Ovary (tissue), 3 donors: Measurements from ENCODE around the gene DES.

ENCODE experiments used
- POLR2A ChIP-seq: fragments of 450-650 bp; IDR thresholded peaks from one replicate; pipeline ENCODE4 v1.6.1; 2017; ENCODE audit warnings: antibody characterized with exemption, mild to moderate bottlenecking, moderate library complexity
- TF ChIP-seq, protein P1 (sequence below), 3 donors: fragments of 450-650 bp in 2 of 3; fragments of 200-600 bp in 1 of 3; IDR thresholded peaks; one replicate each; pipeline versions ENCODE4 v1.5.1 to v1.8.0; 2016 to 2022; ENCODE audit warnings: antibody characterized with exemption in 3 of 3, mild to moderate bottlenecking in 1 of 3
- donor health status: DM: no; HTN: no; CAD: no.

DNA sequence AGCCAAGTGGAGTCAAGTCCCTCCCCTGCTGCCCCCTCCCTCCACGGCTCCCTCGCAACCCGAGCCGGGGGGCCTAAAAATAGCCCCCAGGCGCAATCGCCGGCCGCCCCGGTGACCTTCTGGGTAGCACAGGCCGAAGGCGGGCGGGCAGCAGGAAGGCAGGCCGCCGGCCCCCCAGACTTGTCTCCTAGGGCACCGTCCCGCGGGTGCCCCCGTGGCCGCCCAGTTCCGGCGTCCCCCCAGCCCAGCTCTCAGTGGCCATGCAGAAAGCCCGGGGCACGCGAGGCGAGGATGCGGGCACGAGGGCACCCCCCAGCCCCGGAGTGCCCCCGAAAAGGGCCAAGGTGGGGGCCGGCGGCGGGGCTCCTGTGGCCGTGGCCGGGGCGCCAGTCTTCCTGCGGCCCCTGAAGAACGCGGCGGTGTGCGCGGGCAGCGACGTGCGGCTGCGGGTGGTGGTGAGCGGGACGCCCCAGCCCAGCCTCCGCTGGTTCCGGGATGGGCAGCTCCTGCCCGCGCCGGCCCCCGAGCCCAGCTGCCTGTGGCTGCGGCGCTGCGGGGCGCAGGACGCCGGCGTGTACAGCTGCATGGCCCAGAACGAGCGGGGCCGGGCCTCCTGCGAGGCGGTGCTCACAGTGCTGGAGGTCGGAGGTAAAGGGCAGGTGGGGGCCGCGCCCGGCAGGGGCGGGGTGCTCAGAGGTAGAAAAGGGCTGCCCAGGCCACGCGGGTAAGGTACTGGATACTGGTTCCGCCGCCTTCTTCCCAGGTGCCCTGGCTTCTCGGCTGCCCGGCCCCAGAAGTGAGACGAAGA, 16.7 kb downstream of the DES start, which contains the start of gene SPEG:
- TF ChIP-seq, protein P1, sequence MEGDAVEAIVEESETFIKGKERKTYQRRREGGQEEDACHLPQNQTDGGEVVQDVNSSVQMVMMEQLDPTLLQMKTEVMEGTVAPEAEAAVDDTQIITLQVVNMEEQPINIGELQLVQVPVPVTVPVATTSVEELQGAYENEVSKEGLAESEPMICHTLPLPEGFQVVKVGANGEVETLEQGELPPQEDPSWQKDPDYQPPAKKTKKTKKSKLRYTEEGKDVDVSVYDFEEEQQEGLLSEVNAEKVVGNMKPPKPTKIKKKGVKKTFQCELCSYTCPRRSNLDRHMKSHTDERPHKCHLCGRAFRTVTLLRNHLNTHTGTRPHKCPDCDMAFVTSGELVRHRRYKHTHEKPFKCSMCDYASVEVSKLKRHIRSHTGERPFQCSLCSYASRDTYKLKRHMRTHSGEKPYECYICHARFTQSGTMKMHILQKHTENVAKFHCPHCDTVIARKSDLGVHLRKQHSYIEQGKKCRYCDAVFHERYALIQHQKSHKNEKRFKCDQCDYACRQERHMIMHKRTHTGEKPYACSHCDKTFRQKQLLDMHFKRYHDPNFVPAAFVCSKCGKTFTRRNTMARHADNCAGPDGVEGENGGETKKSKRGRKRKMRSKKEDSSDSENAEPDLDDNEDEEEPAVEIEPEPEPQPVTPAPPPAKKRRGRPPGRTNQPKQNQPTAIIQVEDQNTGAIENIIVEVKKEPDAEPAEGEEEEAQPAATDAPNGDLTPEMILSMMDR (IDR thresholded peaks at IDR 0.05), result no peak
- no peak for TF ChIP-seq POLR2A
